Inferior parietal cortex (tissue), 1 donor: Measurements from ENCODE around the gene RALB.
"Not testable (repeated sequence)": the region's sequence is repeated elsewhere in the genome, so short reads cannot be mapped to it uniquely, and the experiment has no call there.

Experiments
- DNase-seq: peaks from one replicate; pipeline ENCODE4 v3.0.0-alpha.2; 2016; ENCODE audit errors: extremely low spot score

RALB gene

DNA sequence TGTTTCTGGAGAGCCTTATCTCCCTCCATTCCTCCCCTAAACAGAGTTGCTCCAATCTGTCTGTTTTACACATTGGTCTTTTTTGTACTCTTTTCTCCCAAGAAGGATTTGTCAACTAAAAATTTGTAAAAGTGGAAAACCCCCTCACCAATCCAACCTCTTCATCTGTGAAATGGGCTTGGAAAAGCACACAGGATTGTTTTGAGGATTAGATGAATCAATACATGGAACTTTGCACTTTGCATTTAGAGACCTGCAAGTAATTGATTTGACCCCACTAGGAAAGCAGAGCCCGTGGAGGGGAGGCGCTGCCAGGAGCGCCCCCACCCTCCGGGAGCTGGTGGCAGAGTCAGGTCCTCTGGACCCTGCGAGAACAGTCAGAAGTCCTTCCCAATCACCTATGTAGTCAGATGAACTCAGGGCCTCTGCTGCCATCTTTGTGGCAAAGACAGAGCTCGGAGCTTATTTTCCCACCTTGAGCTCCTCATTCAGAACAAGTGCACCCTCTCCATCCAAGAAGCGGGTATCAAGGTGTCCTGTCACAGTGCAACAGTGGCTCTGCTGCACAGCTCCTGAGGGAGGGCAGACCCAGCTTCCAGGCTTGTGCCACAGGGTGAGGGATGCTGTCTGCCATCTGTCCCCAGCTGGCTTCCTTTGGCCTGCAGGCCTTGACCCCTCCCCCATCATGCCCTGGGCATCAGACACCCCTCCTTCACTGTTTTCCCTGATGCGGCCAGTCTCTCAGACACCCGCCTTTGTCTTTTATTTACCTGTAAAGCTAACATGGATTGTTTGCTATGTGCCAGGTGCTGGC lies 27.7 kb upstream of the RALB start:
- DNase-seq = no peak

DNA sequence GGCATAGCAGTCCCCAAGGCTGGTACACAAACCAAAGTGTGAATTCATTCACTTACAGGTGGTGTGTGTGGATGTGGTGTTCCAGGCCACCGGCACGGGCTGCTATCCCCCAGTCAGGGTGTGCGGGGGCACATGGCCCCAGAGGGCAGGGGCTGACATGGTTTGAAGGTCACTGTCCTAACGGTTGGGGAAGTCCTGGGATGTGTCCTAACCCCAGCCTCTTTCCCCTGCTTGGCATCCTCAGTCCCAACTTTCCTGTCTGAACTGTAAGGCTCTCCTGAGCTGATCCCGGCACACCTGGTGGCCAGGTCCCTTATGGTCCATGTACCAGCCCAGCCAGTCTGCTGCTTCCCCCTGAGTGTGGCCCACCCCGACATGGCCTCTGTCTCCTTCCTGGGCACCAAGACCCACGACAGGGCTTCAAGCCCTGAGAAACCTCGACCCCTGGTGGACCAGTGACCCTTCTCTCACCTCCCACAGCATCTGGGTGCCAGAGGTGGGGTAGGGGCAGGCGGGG lies 27.0 kb upstream of the RALB start:
- DNase-seq = no peak

DNA sequence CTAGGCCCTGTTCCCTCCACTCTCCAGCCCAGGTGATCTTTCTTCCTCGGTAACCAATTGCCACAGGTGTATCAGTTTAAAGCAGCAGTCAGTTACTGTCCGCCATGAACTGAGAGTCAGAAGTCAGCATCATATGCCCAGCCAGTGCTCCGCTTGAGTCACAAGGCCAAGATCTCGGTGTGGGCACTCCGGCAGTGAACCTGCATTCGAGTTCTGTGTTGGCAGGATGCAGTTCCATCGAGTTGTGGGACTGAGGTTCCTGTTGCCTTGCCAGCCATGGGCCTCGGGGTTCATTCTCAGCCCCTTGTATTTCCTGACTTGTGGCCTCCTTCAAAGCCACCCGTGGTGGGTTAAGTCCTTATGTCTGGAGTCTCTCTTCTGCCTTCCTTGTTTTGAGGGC lies 26.3 kb upstream of the RALB start:
- DNase-seq = no peak

DNA sequence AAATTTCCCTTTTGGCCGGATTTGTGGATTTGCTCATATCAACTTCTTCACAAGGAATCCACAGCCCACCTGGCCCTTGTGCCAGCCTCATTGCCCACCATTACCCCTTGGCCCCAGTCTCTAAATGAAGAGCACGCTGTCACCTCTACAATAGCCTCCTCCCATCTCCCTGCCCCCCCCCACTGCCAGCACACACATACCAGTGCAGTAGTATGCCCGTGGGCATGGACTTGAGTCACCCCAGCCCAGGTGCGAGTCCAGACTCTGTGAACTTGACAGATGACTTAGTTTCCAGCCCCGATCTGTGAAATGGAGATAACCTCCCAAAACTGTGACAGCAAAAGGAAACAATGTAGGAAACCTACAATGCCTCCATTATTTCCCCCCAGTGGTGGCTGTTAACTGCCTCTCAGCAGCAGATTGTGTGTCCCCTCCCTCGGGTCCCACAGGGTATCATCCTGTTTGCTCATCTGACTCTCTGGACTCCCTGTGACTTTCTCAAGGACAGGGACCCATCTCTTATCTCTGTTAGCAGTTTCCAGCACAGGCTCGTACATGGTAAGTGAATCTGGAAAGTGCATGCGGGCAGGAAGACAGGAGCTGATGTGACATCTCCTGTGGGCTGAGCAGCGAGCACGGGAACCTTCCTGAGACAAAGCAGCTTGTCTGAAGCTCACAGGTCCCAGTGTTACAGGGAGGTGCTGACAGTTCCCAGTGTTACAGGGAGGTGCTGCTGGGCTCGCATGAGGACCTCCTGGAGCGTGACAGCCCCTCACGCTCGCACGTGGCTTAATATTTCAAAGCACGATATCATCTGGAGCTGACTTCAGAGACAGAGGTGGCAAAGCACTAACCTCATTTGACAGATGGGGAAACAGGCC lies 25.3 kb upstream of the RALB start:
- DNase-seq = no peak

DNA sequence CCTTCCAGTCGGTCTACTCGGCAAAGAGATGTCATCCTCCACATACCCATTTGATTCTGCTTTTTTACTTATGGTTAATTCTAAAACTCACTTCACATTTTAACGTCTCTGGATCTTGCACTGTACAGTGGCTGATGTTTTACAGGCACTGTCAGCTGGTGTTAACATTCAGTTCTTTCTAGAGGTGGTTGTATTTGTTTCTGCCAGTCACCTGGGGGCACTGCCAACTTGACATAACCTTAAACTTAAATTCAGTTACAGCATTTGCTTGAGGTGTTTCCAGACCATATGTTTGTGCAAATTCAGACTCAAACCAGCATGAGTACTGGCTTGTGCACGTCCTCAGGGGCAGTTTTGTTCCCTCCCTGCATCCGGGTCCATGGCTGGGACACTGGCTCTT lies 24.1 kb upstream of the RALB start:
- DNase-seq = no peak

DNA sequence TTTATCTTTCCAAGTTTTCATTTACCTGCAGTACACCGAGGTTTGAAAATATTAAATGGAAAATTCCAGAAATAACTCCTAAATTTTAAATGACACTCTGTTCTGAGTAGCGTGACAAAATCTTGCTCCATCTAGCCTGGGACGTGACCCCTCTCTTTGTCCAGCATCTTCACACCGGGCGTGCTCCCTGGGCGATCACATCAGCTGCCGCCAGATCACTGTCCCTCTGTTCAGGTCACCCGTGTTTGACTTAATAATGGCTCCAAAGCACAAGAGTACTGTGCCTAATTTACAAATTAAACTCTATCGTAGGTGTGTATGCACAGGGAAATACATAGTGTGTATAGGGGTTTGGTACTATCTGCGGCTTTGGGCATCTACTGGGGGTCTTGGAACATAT lies 23.3 kb upstream of the RALB start:
- no peak for DNase-seq

DNA sequence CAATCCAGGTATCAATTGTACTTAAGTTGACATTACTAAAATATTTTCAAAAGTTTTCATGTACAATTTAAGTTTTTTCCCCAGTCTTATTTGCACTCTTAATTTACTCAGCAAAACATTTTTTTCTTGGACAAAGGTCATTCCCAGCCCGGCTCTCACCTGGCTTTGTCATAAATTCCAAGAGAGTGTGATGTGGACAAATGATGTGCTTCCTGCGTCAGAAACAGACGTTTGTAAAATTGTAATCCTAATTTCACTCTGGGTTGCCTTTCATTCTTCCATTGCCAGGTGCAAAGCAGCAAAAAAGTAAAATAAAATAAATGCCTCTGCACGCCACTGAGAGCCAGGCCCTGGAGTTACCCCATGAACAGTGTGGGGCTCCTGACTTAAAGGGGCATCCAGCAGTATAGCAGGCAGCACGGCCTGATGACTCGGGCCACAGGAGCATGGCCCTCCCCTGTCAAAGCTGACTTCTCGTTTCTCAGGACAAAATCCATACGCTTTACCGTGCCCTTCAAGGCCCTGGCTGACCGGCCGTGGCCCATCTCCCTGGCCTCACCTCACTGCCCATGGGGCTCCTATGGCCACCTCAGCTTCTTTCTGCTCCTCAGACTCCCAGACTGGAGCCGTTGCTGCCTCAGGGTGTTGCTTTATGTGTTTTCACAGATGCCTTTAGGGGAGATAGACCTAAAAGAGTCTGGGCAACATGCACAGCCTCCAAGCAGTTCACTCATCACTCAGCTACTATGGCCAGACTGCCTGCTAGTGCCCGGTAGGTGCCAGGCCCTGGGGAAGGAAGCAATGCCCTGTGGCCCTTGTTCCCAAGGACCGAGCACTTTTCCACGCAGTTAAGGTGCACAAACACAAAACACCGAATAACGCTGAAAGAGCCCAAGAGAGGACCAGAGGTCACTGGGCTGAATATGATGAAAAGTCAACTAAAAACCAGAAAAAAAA lies 21.9 kb upstream of the RALB start:
- no peak for DNase-seq

DNA sequence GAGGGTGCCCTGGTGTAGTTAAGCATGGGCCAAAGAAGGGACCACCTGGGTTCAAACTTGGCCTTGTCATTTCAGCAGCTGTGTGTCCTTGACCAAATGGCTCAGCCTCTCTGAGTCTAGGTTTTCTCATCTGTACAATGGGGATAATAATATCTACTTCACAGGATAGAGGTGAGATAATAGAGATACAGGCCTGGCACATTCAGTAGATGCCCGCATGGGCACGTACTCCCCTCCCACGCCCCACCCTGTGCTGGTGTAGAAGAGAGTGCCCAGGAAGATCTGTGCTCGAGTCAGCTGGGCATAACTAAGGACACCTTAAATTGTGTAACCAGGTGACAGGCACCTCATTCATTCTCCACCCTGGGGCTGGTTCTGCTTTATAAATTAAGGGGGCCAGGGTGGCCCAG lies 21.1 kb upstream of the RALB start:
- DNase-seq = no peak

DNA sequence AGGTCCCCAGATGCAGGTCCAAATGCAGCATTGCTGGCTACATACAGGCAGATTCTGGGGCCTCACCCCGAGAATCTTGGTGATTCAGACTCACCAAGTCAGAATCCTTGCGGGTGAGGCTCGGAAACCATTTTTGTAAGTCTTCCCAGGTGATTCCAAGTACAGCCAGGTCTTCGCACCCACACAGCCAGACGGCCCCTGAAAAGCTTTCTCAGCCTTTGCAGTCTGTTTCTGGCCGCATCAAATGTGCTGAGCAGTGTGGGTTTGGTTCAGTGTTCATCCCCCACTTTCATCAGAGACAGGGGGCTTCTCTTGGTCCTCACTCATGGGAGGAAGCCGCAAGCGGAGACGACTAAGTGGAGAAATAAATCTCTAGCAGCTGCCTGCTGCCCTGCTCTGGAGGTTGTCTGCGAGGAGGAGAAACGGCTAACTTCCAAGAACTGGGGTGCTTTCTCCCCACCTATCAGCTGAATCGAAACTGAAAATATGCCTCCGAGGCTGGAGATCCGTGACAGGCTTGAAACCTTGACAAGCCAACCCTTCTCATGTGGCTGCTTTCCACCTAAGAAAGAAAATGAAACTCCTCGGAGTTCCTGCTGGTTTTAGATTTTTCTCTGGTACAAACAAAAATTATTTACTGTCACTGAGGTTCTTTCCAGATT lies 20.5 kb upstream of the RALB start:
- no peak for DNase-seq

DNA sequence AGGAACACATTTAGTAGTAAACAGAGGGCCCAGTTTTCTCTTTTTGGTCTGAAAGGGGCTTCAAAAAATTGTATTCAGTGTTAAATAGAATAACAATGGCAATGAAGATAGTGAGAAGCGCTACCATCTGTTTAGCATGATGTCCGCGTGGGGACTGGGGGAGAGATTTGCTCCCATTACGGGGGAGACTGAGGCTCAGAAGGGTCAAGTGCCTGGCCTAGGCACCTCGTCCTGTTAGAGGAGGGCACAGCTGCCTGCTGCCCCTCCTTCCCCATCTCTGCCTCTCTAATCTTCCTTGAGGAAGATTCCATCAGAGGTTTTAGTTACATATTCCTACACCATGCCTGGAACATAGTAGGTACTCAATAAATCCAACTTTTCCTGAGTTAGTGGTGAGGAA lies 19.4 kb upstream of the RALB start:
- no peak for DNase-seq

DNA sequence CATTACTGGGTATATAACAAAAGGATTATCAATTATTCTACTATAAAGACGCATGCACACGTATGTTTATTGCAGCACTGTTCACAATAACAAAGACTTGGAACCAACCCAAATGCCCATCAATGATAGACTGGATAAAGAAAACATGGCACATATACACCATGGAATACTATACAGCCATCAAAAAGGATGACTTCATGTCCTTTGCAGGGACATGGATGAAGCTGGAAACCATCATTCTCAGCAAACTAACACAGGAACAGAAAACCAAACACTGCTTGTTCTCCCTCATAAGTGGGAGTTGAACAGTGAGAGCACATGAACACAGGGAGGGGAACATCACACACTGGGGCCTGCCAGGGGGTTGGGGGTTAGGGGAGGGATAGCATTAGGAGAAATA lies 17.5 kb upstream of the RALB start:
- not testable (repeated sequence) for DNase-seq

DNA sequence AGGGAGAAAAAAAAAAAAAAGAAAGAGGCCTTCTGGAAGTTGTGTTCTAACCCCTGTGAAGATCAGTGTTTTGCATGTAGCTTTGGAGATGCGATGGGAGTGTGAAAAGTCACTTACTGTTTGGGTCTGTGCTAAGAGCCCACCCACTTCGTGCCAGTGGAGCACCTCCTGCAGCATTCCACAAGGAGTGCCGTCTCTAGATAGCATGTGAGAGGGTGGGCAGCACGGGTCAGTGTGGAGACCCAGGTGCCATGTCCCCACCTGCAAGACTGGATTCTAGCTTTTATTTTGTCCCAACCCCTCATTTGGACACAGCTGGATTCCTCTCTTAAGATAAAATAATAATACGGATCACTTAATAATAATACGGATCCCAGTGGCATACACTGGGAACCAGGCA lies 17.0 kb upstream of the RALB start:
- DNase-seq = no peak

DNA sequence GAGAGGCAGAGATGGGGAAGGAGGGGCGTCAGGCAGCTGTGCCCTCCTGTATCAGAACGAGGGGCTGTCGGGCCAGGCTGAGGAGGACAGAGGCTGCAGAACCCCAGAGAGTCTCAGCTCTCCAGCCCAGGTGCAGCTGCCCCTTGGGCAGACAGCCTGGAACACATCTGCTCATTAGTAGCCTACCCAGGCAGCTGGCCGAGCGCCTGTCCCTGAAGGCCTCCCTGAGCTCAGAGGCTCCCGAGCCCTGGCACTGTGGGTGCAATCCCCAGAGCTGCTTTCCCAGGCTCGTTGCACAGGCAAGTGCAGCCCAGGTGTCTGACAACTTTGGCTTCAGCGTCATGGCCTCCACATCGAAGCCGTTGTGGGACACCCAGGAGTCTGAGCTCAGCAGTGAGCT lies 16.3 kb upstream of the RALB start:
- DNase-seq = no peak

DNA sequence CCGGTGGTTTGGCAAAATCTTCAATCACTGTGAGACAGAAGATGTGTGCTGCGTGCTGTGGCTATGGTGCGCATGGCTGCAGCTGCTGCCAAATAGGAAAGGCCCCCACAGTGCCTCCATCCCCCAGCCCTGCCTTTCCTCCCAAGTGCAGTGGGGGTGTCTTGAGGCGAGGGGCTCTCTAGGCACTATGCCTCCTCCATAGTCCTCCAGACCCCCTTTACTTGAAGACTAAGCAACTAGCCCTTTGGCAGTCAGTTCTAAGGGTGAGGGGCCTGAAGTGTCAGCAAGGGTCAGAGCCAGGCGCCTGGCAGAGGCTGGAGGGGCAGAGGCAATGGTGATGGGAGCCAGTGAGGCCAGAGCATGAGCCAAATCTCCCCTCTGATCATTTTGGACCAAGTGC lies 15.9 kb upstream of the RALB start:
- no peak for DNase-seq

DNA sequence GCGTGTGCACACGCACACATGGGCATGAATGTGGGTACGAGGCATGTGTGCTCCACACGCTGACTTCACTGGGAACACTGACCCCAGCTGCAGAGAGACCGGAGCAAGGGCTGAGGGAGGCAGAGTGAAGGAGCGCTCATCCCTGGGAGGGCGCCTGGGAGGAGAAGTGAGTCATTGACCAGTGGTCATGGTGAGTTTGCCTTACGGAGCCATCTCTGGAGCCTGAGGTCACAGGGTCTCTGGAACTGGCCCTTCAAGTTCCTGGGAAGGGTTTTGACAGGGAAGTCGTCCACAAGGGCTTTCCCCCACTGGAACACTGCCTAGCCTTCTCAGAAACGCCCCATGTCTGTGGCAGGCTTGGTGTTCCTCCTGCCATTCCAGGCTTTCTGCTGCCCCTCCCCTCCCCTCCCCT lies 15.2 kb upstream of the RALB start:
- no peak for DNase-seq

DNA sequence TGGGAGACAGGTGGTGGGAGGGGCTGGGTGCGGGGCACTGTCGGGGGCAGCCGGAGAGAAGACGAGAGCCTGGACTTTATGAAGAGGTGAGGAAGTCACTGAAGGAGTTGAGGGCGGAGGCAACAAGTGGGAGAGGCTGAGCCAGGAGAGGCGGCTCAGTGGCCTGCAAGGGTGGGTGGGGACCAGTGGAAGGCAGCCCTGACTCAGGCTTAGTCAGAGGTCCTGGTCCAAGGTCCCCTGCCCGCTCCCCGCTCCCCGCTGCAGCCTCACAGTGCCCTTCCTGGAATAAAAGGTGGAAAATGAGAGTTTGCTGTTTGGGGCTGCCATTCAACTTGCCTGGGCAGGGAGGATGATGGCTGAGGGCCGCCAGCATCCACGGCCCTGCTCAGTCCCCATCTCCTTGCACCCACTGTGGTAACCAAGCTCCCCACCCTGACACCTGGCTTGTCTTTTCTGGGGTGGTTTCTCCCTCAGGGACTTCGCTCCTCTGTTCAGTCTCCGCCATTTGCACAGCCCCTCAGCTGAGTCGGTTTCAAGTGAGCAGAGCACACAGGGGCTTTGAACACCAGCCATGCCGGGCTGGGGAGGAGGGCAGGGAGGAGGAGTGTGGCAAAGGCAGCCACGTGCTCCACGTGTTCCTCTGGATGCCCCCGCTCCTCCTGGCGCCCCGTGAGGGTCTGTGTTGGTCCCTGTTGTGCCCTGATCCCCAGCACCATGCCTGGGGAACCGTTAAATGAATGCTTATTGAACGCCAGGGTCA lies 13.7 kb upstream of the RALB start:
- DNase-seq = no peak

DNA sequence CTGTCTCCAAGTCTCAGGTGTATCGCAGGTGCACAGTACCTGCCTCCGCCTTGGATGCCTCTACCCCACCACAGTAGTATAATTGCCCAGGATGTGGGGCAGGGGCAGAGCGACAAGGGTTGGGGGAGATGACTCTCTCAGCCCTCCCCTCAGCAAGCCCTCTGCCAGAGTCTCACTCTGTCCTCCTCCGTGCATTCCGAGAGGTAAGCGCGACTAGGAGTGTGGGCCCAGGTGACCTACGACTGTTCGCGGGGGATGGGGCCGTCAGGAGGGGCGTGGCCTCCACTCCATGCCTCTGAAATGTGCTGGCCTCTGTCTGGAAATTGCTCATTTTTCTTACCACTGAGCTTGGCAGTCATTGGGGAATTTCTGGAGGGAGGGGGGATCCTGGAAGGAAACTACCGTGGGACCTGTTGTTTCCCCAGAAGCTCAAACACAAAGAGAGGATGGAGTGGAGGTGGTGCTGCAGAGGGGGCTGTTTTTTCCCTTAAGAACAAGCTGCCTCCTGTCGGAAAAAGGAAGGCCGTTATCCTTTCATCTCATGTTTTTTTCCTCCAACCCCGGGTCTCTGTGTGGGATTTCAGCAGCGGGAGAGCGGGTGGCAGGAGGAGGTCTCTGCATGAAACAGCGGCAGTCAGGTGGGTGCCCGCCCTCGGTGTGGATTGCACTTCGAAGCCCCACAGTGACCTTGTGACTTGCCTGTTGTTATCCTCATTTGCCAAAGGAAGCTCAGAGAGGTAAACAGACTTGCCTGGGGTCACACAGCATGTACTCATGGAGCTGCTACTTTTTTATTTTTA lies 13.0 kb upstream of the RALB start:
- no peak for DNase-seq

DNA sequence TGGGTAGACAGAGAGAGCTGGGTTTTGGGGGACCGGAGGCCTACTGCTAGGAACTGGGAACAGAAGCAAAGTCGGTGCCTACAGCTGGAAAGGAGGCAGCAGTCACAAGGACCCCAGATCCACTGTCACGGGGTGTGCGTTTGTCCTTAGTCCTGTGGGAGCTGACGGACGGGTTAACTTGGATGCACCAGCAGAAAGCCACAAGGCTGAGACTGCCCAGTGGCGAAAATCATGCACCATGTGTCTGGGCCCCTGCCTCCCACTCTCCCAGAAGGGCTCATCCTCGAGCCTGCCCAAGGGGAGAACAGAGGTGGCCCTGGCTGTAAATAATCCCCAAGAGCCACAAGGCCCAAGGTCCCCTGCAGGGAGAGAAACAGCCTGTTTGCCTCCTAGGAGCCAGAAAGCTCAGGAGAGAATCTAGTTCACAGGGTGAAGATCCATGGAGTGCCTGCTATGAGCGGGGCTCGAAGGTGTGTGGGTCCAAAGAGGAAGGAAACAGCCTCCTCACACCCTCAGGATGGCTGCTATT lies 11.7 kb upstream of the RALB start:
- DNase-seq = no peak

DNA sequence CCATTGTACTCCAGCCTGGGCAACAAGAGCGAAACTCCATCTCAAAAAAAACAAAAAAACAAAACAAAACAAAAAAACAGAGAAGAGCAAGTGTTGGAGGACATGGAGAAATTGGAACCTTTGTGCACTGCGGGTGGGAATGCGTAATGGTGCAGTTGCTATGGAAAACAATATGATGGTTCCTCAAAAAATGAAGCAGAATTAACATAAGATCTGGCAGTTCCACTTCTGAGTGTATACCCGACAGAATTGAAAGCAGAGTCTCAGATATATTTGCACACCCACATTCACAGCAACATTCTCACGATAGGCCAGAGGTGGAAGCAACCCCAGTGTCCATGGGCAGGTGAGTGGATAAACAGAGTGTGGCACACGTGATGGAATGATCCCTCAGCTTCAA lies 11.0 kb upstream of the RALB start:
- no peak for DNase-seq
